Esophagus mucosa (tissue), 1 donor: Measurements from ENCODE around the gene VPS33B. TPM values are rescaled to one million over a fixed set of nuclear protein-coding genes. Genes with fewer than 3 reads are reported as not detected.
"Not testable (repeated sequence)": the region's sequence is repeated elsewhere in the genome, so short reads cannot be mapped to it uniquely, and the experiment has no call there.

Experiments used
- ATAC-seq: fragments of 200-7000 bp; cut with Tn5 transposase; one replicate; pipeline ENCODE4 v1.9.1; 2020
- total RNA-seq: library from RNA; stranded (reverse); gene quantifications from one replicate; pipeline ENCODE4 v1.2.4, GENCODE V29; 2023
- donor health status: DM: yes; HTN: yes; CAD: no.

VPS33B gene
- total RNA-seq: 13.4 TPM

DNA sequence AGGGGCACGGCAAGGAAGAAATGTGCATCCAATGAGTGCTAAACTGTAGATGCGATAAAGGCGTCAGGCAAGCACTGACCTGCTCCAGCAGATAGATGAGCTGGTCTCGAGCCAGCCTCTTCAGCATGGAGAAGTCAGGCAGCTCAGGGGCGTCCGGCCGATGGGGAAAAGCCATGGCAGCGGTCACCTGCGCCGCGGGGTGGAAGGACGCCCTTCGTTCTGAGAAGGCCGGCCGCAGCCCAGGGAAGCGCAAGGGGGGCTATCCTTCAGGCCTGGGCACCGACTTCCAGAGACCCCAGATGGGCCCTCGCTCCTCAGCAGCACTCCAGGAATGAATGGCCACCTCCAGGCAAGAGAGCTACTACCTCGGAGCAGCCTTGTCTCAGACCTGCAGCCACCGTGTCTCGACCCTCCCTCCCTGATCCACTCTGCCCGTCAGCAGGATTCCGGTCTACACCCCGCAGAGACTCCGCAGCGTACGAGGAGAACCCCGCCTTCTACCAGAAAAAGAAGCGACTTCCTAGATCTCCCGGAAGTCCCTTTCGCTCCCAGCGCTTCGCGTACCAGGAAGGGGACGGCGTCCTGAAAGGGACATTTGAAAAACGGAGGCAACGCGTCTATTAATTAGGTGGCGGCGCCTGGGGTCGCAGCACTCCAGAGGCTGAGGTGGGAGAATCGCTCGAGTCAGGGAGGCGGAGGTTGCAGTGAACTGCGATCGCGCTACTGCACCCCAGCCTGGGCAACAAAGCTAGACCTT lies at the start of gene VPS33B:
Gene VPS33B, minus strand, starts transcription at position 520 of the 757 bp plus-strand sequence. Its CDS starts 345 bp downstream, at position 175.
- ATAC-seq: peak; percentile 89

DNA sequence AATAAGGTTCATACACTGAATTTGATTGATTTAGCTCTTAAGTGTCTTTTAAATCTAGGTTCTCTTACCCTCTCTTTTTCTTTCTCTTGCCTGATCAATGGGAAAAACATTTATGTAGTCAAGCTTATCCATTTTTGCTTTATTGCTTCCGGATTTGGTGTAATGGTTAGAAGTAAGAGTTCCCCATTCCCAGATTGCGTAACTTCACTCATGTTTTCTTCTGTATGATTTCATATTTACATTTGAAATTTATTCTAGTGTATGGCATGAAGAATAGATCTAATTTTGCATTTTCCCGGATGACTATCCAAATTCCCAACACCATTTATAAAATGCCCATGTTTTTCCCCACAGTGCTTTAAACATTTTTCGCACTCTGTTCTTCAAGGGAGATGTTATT lies 49.8 kb upstream of the VPS33B start:
- no peak for ATAC-seq

DNA sequence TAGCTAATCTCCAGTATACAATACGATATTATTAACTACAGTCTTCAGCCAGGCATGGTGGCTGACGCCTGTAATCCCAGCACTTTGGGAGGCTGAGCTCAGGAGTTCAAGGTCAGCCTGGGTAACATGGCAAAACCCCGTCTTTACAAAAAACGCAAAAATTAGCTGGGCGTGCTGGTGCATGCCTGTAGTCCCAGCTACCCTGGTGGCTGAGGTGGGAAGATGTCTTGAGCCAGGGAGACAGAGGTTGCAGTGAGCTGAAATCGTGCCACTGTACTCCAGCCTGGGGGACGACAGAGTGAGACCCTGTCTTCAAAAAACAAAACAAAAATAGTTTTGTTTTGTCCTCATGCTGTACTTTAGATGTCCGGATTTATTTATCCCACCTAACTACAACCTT lies 48.5 kb upstream of the VPS33B start:
- no peak for ATAC-seq

DNA sequence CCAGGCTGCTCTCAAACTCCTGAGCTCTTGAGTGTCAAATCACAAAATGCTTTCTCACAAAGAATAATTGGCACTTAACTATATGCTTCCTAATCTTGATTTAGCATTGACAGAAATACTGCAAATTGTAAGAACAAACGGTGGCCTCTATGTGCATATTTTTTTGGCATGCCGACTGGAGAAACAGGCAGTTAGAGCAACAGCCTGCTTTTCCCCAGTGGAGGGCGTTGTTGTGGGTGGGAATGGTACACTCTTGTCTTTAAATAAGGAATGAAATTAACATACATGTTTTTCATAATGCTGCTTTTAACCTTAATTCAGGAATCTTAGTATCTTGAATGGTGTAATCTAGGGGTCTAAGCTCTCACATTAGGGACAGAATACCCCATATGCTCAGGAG lies 46.6 kb upstream of the VPS33B start:
- no peak for ATAC-seq

DNA sequence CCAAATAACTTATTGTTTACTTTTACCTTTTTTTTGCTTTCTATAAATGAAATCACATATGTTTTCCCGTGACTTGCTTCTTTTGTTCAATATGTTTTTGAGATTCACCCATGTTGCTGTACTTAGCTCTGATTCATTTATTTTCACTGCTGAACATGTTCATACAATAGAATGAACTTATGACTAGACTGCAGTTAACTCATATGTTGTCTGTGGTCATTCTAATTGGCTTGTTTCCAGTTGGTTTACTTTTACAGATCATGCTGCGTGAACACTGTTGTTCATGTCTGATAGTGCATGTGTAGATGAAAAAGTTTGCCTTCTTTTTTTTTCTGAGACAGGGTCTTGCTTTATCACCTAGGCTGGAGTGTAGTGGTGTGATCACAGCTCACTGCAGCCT lies 46.0 kb upstream of the VPS33B start:
- peak; percentile 34 for ATAC-seq

DNA sequence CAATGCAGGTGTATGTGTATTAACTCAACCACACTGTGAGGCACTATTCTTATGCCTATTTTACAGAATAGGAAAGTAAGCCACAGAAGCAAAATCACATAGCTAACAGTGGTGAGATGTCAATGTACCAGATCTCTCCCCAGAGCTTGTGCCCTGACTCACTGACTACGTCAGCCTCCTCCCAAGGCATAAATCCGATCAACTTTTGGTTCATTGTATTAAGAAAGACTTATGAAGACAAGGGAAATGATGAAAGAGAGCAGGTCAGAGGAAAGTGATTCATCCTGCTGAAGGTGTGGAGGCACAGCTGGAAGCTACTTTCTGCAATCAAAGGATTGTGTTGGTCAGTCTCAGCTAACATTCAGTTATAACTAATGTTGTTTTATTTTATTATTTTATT lies 44.6 kb upstream of the VPS33B start:
- peak; percentile 93 for ATAC-seq

DNA sequence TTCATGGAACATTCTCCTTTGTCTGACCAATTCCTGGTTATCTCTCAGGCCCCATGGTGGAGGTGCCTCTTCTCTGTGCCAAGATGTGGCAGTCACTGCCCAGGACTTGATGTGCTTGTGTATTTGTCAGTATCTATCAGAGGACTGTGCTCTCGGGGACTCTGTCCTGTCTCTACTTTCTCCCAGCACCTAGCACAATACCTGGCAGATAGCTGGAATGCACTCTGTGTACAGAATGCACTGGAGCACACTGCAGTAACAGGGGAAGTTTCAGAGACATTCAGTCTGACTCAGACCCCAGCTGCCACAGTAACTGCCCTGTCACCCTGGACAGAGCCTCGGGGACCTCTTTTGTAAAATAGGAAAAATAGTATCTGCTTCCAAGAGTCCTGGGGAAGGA lies 43.1 kb upstream of the VPS33B start:
- ATAC-seq: no peak

DNA sequence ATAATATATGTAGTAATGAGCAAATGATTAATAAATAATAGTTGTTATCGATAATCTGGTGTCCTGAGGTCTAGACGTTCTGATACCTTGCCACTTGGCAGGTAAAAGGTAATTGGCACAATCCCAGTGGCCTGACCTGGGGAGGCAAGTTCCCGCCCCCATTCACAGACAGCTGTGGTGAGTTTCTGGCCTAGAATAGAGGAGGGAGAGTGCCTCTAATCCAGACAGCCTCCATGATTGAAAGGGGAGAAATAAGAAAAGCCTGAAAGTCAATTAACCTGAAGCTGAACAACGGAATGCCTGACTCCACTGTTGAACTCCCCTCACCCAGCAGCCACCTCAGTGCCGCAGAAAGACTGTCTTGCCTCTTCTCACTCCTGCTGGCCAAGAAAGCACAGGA lies 39.6 kb upstream of the VPS33B start:
- no peak for ATAC-seq

DNA sequence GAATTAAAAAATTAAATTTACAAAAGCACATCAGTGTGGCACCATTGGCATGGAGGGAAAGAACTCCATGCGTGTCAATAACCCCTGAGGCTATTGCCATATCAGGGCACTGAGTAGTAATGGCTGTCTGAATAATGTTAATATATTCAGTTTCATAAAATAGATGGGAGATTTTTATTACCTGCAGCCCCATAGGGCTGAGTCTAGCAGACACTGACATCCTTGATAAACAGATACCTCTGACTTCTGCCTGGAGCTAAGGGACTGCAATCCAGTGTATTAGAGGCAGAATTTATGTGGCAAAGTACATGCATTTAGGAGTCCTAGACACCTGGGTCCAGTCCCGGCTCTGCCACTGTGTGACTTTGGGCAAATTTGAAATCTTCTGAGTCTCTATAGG lies 38.8 kb upstream of the VPS33B start:
- no peak for ATAC-seq

DNA sequence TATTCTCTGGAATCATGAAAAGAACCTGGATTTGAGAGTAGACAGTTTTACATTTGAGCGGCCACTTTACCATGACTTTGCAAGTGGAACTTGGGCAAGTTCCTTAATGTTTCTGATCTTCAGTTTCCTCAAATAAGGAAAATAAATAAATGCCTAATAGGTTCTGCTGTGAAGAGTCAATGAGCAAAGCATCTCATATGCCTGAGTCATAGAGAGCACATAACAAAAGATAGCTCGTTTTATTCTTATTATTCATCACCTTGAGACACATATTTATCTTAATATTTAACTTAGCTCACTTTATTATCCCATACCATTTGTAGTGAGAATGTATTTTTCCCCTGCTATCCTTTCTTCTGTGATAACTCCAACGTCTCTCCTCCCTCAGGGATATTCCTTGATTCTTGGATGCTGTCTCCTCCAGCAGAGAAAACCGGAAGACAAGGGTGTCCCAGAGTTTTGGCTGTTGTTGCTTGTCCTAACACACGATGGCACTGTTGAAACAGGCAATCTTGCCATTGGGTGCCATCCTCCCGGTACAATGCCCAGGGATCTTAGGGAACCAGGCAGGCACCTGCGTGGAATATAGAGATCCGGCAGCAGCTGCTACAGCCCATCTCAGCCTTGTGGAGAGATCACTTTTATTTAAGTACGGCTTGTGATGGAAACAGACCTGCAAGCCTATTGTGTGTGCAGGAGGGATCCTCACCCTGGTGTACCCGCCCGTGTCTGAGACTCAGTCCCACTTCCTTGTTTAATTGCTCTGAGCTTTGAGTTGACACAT lies 33.3 kb upstream of the VPS33B start:
- ATAC-seq: peak; percentile 91

DNA sequence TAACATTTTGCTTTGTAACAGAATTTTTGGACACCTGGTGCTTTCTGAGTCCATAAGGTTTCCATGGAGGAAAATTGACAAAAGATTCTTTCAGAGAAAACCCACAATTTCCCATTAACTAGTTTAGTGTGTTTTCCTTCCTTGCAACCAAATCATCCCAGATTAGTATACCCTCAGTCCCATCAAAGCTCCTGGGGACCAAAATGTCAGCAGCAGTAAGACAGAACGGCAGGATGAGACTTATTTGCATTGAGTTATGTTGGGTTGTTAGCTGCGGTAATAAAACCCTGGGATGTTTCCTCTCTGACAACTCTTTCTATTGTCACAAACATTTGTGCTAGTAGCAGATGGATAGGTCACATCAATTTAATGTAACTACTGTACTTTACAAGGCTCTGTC lies 32.4 kb upstream of the VPS33B start:
- ATAC-seq: no peak

DNA sequence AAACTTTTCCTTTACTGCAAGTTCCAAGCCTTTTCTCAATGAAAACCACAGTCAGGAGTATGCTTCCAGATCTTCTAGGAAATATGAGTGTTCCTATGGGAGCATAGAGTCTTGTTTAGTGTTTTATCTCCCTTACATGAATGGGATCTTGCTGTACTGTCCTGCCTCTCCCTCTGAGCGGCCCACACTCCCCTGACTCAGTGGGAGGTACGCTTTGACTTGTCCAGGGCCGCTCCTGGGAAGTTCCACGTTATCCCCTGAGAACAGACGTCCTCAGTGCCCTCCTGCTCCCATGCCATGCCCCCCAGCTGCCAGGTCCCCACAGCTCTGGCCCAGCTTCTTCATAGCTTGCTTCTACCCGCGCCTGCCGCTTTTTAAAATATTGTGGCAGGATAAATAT lies 28.9 kb upstream of the VPS33B start:
- ATAC-seq: no peak

DNA sequence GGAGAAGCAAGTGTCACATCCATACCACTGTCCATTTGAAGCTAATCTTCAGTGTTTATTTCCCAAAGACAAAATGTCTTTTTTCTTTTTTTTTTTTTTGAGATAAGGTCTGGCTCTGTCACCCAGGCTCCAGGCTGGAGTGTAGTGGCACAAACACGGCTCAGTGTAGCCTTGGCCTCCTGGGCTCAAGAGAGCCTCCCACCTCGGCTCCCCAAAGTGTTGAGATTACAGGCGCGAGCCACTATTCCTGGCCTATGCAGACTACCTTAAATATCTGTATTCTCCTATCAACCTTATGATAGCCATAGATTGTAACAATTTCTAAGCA lies 27.7 kb upstream of the VPS33B start:
- ATAC-seq: peak; percentile 31

DNA sequence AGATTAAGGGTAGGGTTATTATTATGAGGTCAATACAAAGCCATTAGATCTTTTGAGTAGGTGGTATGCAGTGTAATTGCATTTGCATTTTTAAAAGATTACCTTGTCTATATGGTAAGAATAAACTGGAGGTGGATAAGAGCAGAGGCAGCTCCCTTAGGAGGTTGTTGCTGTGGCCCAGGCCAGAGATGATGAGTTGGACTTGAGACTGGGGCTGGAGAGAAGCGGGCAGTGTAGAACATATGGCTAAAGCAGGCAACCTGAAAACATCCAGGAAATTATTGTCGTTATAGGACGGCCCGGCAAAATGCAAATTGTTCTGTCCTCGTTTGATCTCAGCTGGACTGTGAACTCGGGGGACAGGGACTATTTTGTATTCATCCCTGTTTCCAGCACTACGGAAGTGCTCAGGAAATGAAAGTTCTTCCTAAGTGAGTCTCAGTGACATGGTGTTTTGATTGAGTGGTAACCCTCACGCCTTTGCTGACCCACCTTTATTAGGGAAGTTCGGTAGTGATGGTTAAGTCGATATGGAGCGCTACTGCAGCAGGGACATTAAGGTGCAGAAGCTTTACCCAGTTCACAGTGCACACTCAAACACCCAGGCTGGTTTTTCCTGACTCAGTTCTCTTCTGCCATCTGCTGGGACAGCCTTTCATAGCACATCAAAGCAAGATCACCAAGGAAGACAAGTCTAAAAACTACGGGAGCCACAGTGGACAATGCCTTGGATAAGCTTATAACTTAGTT lies 27.2 kb upstream of the VPS33B start:
- peak; percentile 87 for ATAC-seq

DNA sequence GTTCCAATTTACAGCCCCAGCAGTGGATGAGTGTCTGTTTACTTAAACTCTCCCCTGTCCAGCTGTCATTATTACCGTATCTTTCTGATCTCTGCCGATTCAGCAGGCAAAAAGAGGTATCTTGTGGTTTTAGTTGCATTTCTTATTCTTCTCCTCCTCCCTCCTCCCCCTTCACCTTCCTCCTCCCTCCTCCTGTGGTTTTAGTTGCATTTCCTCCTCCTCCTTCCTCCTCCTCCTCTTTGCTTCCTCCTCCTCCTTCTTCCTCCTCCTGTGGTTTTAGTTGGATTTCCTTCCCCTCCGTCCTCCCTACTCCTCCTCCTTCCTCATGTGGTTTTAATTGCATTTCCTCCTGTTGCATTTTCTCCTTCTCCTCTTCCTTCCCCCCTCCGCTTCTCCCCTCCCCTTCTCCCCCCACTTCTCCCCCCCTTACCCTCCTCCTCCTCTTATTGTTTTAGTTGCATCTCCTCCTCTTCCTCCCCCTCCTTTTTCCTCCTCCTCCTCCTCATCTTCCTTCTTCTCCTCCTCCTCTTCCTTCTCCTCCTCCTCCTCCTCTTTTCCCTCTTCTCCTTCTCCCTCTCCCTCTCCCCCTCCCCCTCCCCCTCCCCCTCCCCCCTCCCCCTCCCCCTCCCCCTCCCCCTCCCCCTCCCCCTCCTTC lies 25.3 kb upstream of the VPS33B start:
- ATAC-seq: no peak

DNA sequence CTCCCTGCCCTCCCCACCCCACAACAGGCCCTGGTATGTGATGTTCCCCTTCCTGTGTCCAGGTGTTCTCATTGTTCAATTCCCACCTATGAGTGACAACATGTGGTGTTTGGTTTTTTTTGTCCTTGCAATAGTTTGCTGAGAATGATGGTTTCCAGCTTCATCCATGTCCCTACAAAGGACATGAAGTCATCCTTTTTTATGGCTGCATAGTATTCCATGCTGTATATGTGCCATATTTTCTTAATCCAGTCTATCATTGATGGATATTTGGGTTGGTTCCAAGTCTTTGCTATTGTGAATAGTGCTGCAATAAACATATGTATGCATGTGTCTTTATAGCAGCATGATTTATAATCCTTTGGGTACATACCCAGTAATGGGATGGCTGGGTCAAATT lies 23.7 kb upstream of the VPS33B start:
- ATAC-seq: not testable (repeated sequence)

DNA sequence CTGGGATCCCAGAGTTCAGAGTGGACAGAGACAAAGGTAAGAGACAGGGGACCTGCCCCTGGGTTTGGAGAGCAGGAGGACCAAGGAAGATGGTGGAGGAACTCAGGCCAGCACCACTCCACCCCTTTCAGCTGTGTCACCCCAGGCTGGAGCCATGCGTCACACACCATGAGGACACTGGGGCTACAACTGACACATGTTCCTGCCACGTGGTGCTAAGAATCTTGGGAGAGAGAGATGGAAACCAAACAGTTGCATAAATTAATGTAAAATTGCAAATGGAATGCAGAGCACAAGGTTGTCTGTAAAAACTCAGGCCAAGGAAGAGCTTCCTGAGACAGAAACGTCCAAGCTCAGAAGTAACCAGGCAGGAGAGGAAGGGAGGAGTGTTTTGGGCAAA lies 22.7 kb upstream of the VPS33B start:
- no peak for ATAC-seq

DNA sequence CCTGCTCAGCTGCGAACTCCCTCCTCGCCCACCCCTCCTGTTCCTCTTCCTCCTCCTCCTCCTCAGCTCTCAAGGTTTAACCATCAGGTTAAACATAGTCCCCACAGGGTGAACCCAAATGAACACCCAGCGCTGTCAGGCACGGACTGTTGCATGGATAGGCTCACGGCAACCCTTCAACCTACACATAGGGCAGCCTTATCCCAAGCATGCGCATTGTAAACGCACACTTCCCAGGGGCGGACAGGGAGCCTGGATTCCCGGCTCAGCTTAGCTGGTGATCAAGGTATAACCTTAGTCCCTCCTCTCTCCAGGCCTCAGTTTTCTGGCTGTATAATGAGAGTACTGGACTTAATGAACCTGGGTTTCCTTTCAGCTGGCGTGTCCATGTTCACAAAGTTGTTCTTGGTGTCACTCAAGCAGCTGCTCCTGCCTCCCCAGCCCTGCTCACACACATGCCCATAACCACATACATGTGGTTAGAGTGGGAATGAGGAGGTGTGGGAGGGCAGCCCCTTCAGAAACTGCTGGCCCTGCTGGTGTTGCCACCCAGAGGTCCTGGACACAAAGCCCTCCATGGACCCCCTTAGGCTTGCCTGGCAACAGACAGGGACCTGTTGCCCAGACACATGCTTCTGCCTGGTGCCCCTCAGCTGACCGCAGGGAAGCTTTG lies 20.9 kb upstream of the VPS33B start:
- no peak for ATAC-seq

DNA sequence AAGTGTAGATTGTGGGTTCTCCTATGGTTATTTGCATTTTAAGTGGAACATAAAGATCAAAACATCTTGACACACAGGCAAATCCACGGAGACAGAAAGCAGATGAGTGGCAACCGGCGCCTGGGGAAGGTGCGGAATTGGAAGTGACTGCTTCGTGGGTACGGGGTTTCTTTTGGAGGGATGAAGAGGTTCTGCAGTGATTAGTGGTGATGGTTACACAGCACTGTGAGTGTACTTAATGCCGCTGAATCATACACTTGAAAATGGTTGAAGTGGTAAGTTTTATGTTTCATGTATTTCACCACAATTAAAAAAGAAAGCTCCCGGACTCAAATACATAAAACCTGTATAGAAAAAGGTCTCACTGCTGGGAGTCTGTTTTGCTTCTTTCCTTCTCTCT lies 18.5 kb upstream of the VPS33B start:
- no peak for ATAC-seq

DNA sequence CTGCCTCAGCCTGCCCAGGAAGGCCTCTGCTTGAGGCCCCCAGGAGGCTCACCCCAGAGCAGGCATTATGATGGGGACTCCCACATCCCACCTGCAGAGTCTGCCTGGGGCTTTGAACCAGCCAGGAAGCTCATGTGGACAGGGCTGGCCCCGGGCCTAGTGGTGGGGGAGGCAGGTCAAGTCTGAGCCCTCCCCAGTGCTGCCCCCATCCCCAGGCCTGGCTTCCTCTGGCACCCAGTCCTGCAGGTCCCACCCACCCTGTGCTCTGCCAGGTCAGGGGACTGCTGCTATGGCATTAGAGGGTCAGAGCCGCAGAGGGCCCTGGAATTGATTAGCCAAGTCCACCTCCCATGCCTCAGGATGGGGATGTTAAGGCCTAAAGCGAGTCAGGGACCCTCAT lies 17.6 kb upstream of the VPS33B start:
- peak; percentile 25 for ATAC-seq

DNA sequence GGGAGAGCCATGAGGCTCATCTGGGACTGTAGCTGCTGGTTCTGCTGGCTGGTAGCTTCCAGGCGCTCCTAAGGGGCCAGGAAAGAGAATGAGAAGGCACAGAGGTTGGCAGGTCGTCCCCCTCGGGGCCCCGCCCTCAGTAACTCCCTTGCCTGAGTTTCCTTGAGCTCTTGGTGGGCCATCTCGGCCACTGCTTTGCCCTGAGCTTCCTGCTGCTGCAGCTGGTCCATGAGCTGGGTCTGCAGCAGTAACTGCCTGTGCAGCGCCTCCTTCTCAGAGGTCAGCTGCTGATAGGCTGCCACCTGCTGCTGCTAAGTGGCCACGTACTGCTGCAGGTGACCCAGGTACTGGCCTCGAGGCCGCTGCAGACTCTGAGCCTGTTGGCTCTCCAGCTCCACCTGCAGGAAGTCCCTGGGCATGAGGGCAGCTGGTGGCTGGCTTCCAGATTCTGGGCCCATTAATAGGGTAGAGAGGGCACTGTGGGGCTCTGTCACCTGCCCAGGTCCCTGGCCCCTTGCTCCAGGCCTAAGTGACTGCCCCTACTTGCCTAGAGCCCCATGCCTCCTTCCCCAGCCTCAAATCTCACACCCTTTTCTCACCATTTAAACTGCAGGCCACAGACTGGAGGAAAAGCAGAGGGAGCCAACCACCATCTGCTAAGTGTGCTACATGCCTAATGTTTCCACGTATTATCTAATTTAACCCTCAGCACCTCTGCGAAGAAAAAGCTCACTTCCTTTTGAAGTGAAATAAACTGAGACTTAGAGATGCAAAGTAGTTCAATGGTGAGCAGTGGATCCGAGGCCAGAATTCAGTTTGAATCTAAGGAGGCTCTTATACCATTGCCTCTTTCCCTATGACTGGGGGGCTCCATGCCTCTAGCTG lies 10.8 kb upstream of the VPS33B start:
- ATAC-seq: peak; percentile 88
